IMR-90 (cell line): ENCODE results near the gene RBBP8NL. TPM values are rescaled to one million over a fixed set of nuclear protein-coding genes. Genes with fewer than 3 reads are reported as not detected.

Experiments
- ATAC-seq: fragments of 200-7000 bp; cut with Tn5 transposase; 2 replicates; pipeline ENCODE4 v1.9.1; 2020; ENCODE audit warnings: low read depth, mild to moderate bottlenecking, moderate library complexity
- BruUV-seq: library from RNA; stranded (reverse); fragments of 400-500 nt; replicated peaks from 2 replicates; lab custom pipeline; 2021; lab: Mats Ljungman, UMichigan
- CTCF ChIA-PET: fragments of 300-600 bp; formaldehyde crosslinking; extraction: SDS; loops from one replicate; lab custom pipeline; 2021; ENCODE audit warnings: antibody characterized with exemption; lab: Yijun Ruan, JAX
- POLR2A ChIA-PET: fragments of 300-600 bp; sonication (Branson Sonifier 250); formaldehyde crosslinking; loops from one replicate; lab custom pipeline; 2022; ENCODE audit warnings: antibody characterized with exemption; ENCODE audit not compliant: unreplicated experiment; lab: Charles Lee
- DNase-seq: peaks from one replicate; pipeline ENCODE4 v3.0.0; 2013
- H2AFZ ChIP-seq: replicated peaks from 2 replicates; pipeline ENCODE3; 2013; ENCODE audit warnings: low read length, mild to moderate bottlenecking; ENCODE audit not compliant: poor library complexity
- H2AK5ac ChIP-seq: 2 replicates; pipeline ENCODE4 v1.6.1; 2013; ENCODE audit warnings: low read depth, low read length, inconsistent platforms
- H2AK9ac ChIP-seq: replicated peaks from 2 replicates; pipeline ENCODE3; 2013; ENCODE audit warnings: mild to moderate bottlenecking, low read depth, low read length, moderate library complexity; ENCODE audit not compliant: poor library complexity
- H2BK120ac ChIP-seq: 2 replicates; pipeline ENCODE4 v1.6.1; 2013; ENCODE audit warnings: low read depth, low read length, inconsistent platforms
- H2BK15ac ChIP-seq: 3 replicates; pipeline ENCODE4 v1.6.1; 2013; ENCODE audit warnings: low read depth, low read length, inconsistent platforms
- H2BK20ac ChIP-seq: 2 replicates; pipeline ENCODE4 v1.6.1; 2013; ENCODE audit warnings: low read depth, mild to moderate bottlenecking, inconsistent platforms, low read length, moderate library complexity
- H2BK5ac ChIP-seq: 2 replicates; pipeline ENCODE4 v1.6.1; 2013; ENCODE audit warnings: mild to moderate bottlenecking, low read depth, low read length, inconsistent platforms; ENCODE audit not compliant: poor library complexity, severe bottlenecking
- H3K14ac ChIP-seq: replicated peaks from 2 replicates; pipeline ENCODE4 v1.6.1; 2013; ENCODE audit warnings: low read depth, low read length, inconsistent platforms
- H3K18ac ChIP-seq: 2 replicates; pipeline ENCODE4 v1.6.1; 2013; ENCODE audit warnings: low read depth, low read length, control low read depth
- H3K23ac ChIP-seq: 2 replicates; pipeline ENCODE4 v1.6.1; 2013; ENCODE audit warnings: low read depth, low read length, inconsistent platforms
- H3K27ac ChIP-seq: 2 replicates; pipeline ENCODE4 v1.5.1; 2013; ENCODE audit warnings: mild to moderate bottlenecking, control low read depth, low read length; ENCODE audit not compliant: insufficient read depth
- H3K27me3 ChIP-seq: 2 replicates; pipeline ENCODE4 v1.6.1; 2013; ENCODE audit warnings: low read length; ENCODE audit not compliant: control insufficient read depth, insufficient read depth
- H3K36me3 ChIP-seq: 2 replicates; pipeline ENCODE4 v1.6.1; 2013; ENCODE audit warnings: low read length, mixed read lengths; ENCODE audit not compliant: control insufficient read depth, insufficient read depth
- H3K4ac ChIP-seq: 2 replicates; pipeline ENCODE4 v1.6.1; 2013; ENCODE audit warnings: low read depth, low read length, inconsistent platforms
- H3K4me1 ChIP-seq: 2 replicates; pipeline ENCODE4 v1.6.1; 2013; ENCODE audit warnings: low read length, mixed read lengths; ENCODE audit not compliant: control insufficient read depth, insufficient read depth
- H3K4me2 ChIP-seq: 2 replicates; pipeline ENCODE4 v1.6.1; 2013; ENCODE audit warnings: low read depth, mild to moderate bottlenecking, control low read depth, low read length, moderate library complexity
- H3K4me3 ChIP-seq: 2 replicates; pipeline ENCODE4 v1.5.1; 2013; ENCODE audit warnings: low read depth, mild to moderate bottlenecking, control low read depth, low read length, moderate library complexity; ENCODE audit not compliant: insufficient read depth
- H3K56ac ChIP-seq: 2 replicates; pipeline ENCODE4 v1.6.1; 2013; ENCODE audit warnings: low read length, inconsistent platforms; ENCODE audit not compliant: insufficient read depth; ENCODE audit errors: extremely low read depth
- H3K79me1 ChIP-seq, 2 experiments: 2 replicates each; pipeline ENCODE4 v1.6.1; 2013; ENCODE audit warnings: low read length in 2 of 2, inconsistent platforms in 1 of 2, low read depth in 1 of 2
- H3K9ac ChIP-seq: 2 replicates; pipeline ENCODE4 v1.6.1; 2013; ENCODE audit warnings: low read depth, low read length, control low read depth
- H3K9me1 ChIP-seq: 2 replicates; pipeline ENCODE4 v1.6.1; 2013; ENCODE audit warnings: low read length, inconsistent platforms; ENCODE audit not compliant: insufficient read depth
- H3K9me3 ChIP-seq: 2 replicates; pipeline ENCODE4 v1.6.1; 2013; ENCODE audit warnings: low read length; ENCODE audit not compliant: control insufficient read depth, insufficient read depth
- H4K20me1 ChIP-seq: 2 replicates; pipeline ENCODE4 v1.6.1; 2013; ENCODE audit warnings: low read length, inconsistent platforms; ENCODE audit not compliant: insufficient read depth
- H4K5ac ChIP-seq: 2 replicates; pipeline ENCODE4 v1.6.1; 2013; ENCODE audit warnings: mild to moderate bottlenecking, low read depth, low read length, control low read depth
- H4K8ac ChIP-seq, 2 experiments: 2 replicates each; pipeline ENCODE4 v1.6.1; 2013; ENCODE audit warnings: low read depth in 2 of 2, low read length in 2 of 2, control low read depth in 1 of 2, inconsistent platforms in 1 of 2
- H4K91ac ChIP-seq: 2 replicates; pipeline ENCODE4 v1.6.1; 2013; ENCODE audit warnings: low read depth, low read length, inconsistent platforms; ENCODE audit not compliant: insufficient read depth
- BHLHE40 ChIP-seq: fragments of 150-350 bp; IDR thresholded peaks from 2 replicates; pipeline ENCODE4 v1.6.1; 2016; ENCODE audit warnings: mild to moderate bottlenecking, low read depth, low read length
- CHD1 ChIP-seq: IDR thresholded peaks from 2 replicates; pipeline ENCODE4 v1.6.1; 2012; ENCODE audit warnings: low read depth, low read length, improper control_type of control experiment
- FOS ChIP-seq: fragments of 150-350 bp; IDR thresholded peaks from 2 replicates; pipeline ENCODE4 v1.6.1; 2016; ENCODE audit warnings: low read depth, low read length
- MAZ ChIP-seq: IDR thresholded peaks from 2 replicates; pipeline ENCODE4 v1.6.1; 2012; ENCODE audit warnings: low read depth, mild to moderate bottlenecking, low read length, improper control_type of control experiment, moderate library complexity, borderline replicate concordance
- MXI1 ChIP-seq: IDR thresholded peaks from 2 replicates; pipeline ENCODE4 v1.6.1; 2012; ENCODE audit warnings: low read depth, mild to moderate bottlenecking, low read length, moderate library complexity, borderline replicate concordance
- POLR2A ChIP-seq: IDR thresholded peaks from 2 replicates; pipeline ENCODE4 v1.6.1; 2012; ENCODE audit warnings: mild to moderate bottlenecking, low read depth, low read length
- RCOR1 ChIP-seq: IDR thresholded peaks from 2 replicates; pipeline ENCODE4 v1.6.1; 2012; ENCODE audit warnings: mild to moderate bottlenecking, low read length, improper control_type of control experiment; ENCODE audit not compliant: insufficient replicate concordance
- SMC3 ChIP-seq: fragments of 150-350 bp; IDR thresholded peaks from 2 replicates; pipeline ENCODE4 v1.6.1; 2016; ENCODE audit warnings: low read depth, mild to moderate bottlenecking, antibody characterized with exemption, low read length, moderate library complexity
- WGBS, 2 experiments: methylation state at CpG; one replicate each; pipeline versions ENCODE4 v1.1.5 to v1.1.7; 2013; ENCODE audit warnings: missing lambda C conversion rate in 2 of 2; ENCODE audit not compliant: insufficient read length in 1 of 2; ENCODE audit errors: extremely low coverage in 2 of 2; 5-methylcytosine and 5-hydroxymethylcytosine counted together
- dilution Hi-C: fragments of 300-500 bp; cut with HindIII; formaldehyde crosslinking; loops from one replicate; pipeline ENCODE4 v1.14.3; 2018; ENCODE audit warnings: low sequenced_read_pairs; ENCODE audit not compliant: unreplicated experiment
- in situ Hi-C: fragments of 300-500 bp; cut with MboI; formaldehyde crosslinking; loops from 3 replicates; pipeline ENCODE4 v1.14.3; 2019; ENCODE audit warnings: low sequenced_read_pairs, inconsistent platforms, mixed read lengths
- intact Hi-C: fragments of 100-400 bp; cut with micrococcal nuclease; formaldehyde crosslinking; loops from 2 replicates; pipeline ENCODE4 v1.10.0; 2022
- polyA plus RNA-seq, 3 experiments: library from polyadenylated mRNA; depleted of rRNA; stranded (reverse); fragments of >200 nt; gene quantifications; 2 replicates each; pipeline ENCODE4 v1.2.3, GENCODE V29; 2012; ENCODE audit warnings: low replicate concordance in 1 of 3
- total RNA-seq: library from RNA; depleted of rRNA; stranded (reverse); fragments of >200 nt; gene quantifications from 2 replicates; pipeline ENCODE4 v1.2.3, GENCODE V29; 2012

The RBBP8NL gene
- total and polyA plus RNA-seq, 2 of the 4 experiments (the other 2 are of a cell fraction) = not detected

DNA sequence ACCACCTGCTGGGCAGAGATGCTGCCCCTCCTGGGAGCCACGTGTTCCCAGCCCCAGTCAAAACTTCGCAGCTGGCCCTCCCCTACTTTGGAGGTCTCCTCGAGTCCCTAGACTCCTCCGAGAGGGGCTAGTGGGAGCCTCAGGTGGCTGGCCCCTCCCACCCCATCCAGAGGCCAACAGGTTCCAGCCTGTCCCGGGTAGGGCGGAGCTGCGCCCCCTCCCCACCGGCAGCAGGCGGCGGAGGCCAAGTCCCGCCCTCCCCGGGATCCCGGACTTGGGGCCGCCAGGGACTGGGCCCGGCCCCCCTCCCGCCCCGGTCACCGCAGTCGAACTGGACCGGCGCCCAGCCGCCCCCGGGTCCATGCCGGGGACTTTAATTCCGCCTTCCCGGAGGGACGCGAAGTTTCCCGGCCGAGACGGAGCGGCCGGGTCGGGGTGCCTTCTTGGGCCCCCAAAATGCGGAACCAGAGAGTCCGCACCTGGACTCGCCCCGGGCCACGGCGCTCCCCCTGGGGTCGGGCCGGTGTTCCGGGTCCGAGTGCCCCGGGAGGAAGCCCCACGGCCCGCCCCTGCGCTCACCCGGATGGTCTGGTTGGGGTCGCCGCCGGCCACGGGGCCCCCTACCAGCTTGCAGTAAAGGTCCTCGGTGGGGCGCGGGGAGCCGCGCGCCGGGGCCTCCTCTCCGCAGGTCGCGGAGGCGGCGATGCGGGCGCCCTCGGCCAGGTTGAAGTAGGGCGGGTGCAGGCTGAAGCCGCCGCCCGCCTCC is 60.8 kb downstream of the RBBP8NL start (continued):
- TF ChIP-seq FOS = no peak

GRCh38 chr20:62365814-62366369 is 61.4 kb downstream of the RBBP8NL start:
- Histone ChIP-seq H4K8ac (no peak overlapping the region), H2BK20ac (no peak overlapping the region), H4K91ac (no peak overlapping the region), H2AFZ (no peak overlapping the region), H3K27ac (no peak overlapping the region), H3K36me3 (peaks cover 4% of the 10 kb centered on the region; the same call in 1 of the 2 replicates), H4K5ac (no peak overlapping the region), H3K4me3 (peak overlapping the region; percentile 69), H3K27me3 (no peaks in the 10 kb centered on the region), H2BK5ac (no peak overlapping the region), H3K9me1 (peaks cover 8% of the 10 kb centered on the region; the same call in 1 of the 2 replicates), H2BK120ac (no peak overlapping the region), H4K20me1 (peaks cover 25% of the 10 kb centered on the region), H3K4ac (no peak overlapping the region), H3K4me2 (peak overlapping the region; percentile 69), H3K56ac (no peak overlapping the region), H3K9ac (no peak overlapping the region), H3K9me3 (no peaks in the 10 kb centered on the region), H3K14ac (no peak overlapping the region), H3K18ac (no peak overlapping the region), H2BK15ac (no peak overlapping the region), H3K79me1 (no peaks in the 10 kb centered on the region), H3K23ac (no peak overlapping the region), H2AK9ac (peak overlapping the region; percentile 89), H2AK5ac (no peak overlapping the region; the same call in 1 of the 2 replicates), H3K4me1 (peaks cover 33% of the 10 kb centered on the region)
- CTCF ChIA-PET = interaction anchor here (0.8 kb wide), 1 partner anchor 9 kb away, joined by 3 read pairs; no protein-coding TSS in a partner anchor
- intact Hi-C loops (no loop called here), in situ Hi-C loops (no loop called here), dilution Hi-C loops (no loop called here)
- DNase-seq (no peak), ATAC-seq (no peak)
- POLR2A ChIA-PET = no interaction called here
- no CpG with 5 or more reads among the region's 10 CpGs for WGBS, 2 experiments
- no TSS peak for BruUV-seq
- TF ChIP-seq SMC3 (no peak), BHLHE40 (no peak), MAZ (no peak), MXI1 (no peak), POLR2A (no peak), RCOR1 (no peak), CHD1 (no peak)
